Nephron (organoid): ENCODE measurements around the gene PIK3IP1.

Experiments
- H3K27ac Mint-ChIP-seq, 3 experiments: 2 replicates each; pipeline ENCODE4 v1.8.0; 2020; ENCODE audit warnings: mixed read lengths in 3 of 3, mild to moderate bottlenecking in 2 of 3, moderate library complexity in 1 of 3
- H3K27me3 Mint-ChIP-seq: 2 replicates; pipeline ENCODE4 v1.8.0; 2021; ENCODE audit warnings: low read depth, mild to moderate bottlenecking, moderate library complexity, mixed read lengths
- H3K36me3 Mint-ChIP-seq: 2 replicates; pipeline ENCODE4 v1.8.0; 2020; ENCODE audit warnings: low read depth, mixed read lengths
- H3K4me1 Mint-ChIP-seq: 2 replicates; pipeline ENCODE4 v1.8.0; 2020; ENCODE audit warnings: mixed read lengths
- H3K4me3 Mint-ChIP-seq, 3 experiments: 2 replicates each; pipeline ENCODE4 v1.8.0; 2020; ENCODE audit warnings: mild to moderate bottlenecking in 3 of 3, mixed read lengths in 3 of 3, moderate library complexity in 2 of 3
- H3K9me3 Mint-ChIP-seq: 2 replicates; pipeline ENCODE4 v1.8.0; 2020; ENCODE audit warnings: mixed read lengths
- CTCF ChIP-seq, 3 experiments: fragments of 200-600 bp; sonication (generic); IDR thresholded peaks; one replicate each; pipeline ENCODE4 v1.5.0; 2021; ENCODE audit warnings: antibody characterized with exemption in 3 of 3; ENCODE audit not compliant: unreplicated experiment in 3 of 3

PIK3IP1 gene

GRCh38 chr22:31292236-31292989, at the start of gene PIK3IP1:
PIK3IP1 (minus strand) TSS chr22:31292488; CDS start chr22:31292344, 144 bp downstream.
- TF ChIP-seq CTCF (IDR thresholded peaks at IDR 0.05; ENCODE audit: unreplicated experiment in 3 of 3) = peak in 2 of 3 experiments; percentile 9 to 58
- Mint-ChIP-seq H3K27me3 (peaks cover 12% of the 10 kb centered on the region), H3K36me3 (no peaks in the 10 kb centered on the region), H3K9me3 (no peaks in the 10 kb centered on the region), H3K4me1 (peaks cover 28% of the 10 kb centered on the region), H3K4me3 (peak within 1 kb of the TSS; percentile 90 to 91 (median 90)), H3K27ac (peak within 1 kb of the TSS; percentile 37 to 72 (median 71))

GRCh38 chr22:31341386-31342088, 49.2 kb upstream of the PIK3IP1 start:
- peak overlapping the region; percentile 96 to 98 (median 98) for H3K27ac Mint-ChIP-seq
- TF ChIP-seq CTCF (IDR thresholded peaks at IDR 0.05; ENCODE audit: unreplicated experiment in 3 of 3) = no peak
- peak overlapping the region; percentile 86 to 88 (median 87) for H3K4me3 Mint-ChIP-seq
- H3K27me3 Mint-ChIP-seq = no peaks in the 10 kb centered on the region
- peaks cover 61% of the 10 kb centered on the region for H3K4me1 Mint-ChIP-seq
- no peaks in the 10 kb centered on the region for H3K9me3 Mint-ChIP-seq
- peaks cover 47% of the 10 kb centered on the region for H3K36me3 Mint-ChIP-seq

GRCh38 chr22:31340765-31341247, 48.5 kb upstream of the PIK3IP1 start:
- peaks cover 53% of the 10 kb centered on the region for H3K36me3 Mint-ChIP-seq
- H3K4me3 Mint-ChIP-seq = peak overlapping the region; percentile 54 to 74 (median 59)
- no peaks in the 10 kb centered on the region for H3K27me3 Mint-ChIP-seq
- H3K4me1 Mint-ChIP-seq = peaks cover 61% of the 10 kb centered on the region
- no peaks in the 10 kb centered on the region for H3K9me3 Mint-ChIP-seq
- no peak for TF ChIP-seq CTCF (IDR thresholded peaks at IDR 0.05; ENCODE audit: unreplicated experiment in 3 of 3)
- peak overlapping the region in 2 of 3 experiments; percentile 59 to 72 for H3K27ac Mint-ChIP-seq

GRCh38 chr22:31340360-31340759, 48.1 kb upstream of the PIK3IP1 start:
- Mint-ChIP-seq H3K27me3 (no peaks in the 10 kb centered on the region), H3K4me1 (peaks cover 61% of the 10 kb centered on the region), H3K27ac (peak overlapping the region in 2 of 3 experiments; percentile 59 to 72), H3K36me3 (peaks cover 57% of the 10 kb centered on the region), H3K4me3 (peak overlapping the region in 2 of 3 experiments; percentile 59 to 74), H3K9me3 (no peaks in the 10 kb centered on the region)
- no peak for TF ChIP-seq CTCF (IDR thresholded peaks at IDR 0.05; ENCODE audit: unreplicated experiment in 3 of 3)

- TF ChIP-seq CTCF (IDR thresholded peaks at IDR 0.05; ENCODE audit: unreplicated experiment in 3 of 3) = no peak
- peaks cover 64% of the 10 kb centered on the region for H3K4me1 Mint-ChIP-seq
- H3K27me3 Mint-ChIP-seq = no peaks in the 10 kb centered on the region
- H3K27ac Mint-ChIP-seq = peak overlapping the region in 2 of 3 experiments; percentile 17 to 64
- peak overlapping the region in 2 of 3 experiments; percentile 22 to 26 for H3K4me3 Mint-ChIP-seq
- peaks cover 68% of the 10 kb centered on the region for H3K36me3 Mint-ChIP-seq
- no peaks in the 10 kb centered on the region for H3K9me3 Mint-ChIP-seq
These were observed 47.0 kb upstream of the PIK3IP1 start for GRCh38 chr22:31339148-31339832.
